ENCODE results near the gene CCL19. TPM values are rescaled to one million over a fixed set of nuclear protein-coding genes. Genes with fewer than 3 reads are reported as not detected.

The CCL19 gene
- total RNA-seq, result not detected in 2 replicates

DNA sequence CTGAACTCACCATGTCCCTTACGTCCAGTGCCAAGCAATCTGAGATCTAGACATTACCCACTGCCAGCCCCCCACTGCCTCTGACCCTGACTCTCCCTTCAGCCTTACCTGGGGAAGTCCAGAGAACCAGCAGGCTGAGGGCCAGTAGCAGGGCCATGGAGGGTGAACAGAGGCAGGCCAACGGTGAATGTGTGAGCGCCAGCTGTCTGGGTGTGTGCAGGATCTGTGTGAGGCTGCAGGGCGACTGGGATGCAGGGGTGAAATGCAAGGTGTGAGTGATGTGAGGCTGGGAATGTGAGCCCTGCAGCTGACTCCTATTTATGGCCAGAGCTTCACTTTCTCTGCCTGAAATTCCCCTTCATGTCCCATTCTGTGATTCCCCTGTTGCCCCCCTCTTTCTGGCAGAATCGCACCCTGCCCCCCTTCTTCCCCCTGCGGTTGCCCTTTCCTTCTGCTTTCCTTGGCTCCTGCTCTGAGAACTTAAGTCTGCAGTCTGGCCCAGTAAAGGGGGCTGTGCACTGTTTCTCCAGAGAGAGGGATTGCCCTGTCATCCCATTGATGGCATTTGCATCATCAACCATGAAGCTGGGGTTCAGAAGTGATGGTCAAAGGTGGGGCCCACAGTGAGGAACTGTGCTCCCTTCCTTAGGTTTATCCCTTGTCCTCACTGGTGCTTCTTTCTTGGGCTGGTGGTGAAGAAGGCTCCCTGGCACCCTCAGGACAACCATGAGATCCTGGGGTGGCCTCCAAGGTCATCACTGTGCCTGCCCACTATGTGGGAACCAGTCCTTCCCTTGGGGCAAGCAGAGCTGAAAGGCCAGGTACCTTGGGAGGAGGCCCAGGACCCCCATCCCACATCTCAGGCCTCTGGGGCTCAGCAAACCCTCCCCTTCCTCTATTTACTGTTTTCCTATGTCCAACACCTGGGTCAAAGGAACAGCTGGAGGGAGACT lies at the start of gene CCL19:
Gene CCL19 (minus strand): TSS at position 294 of the 953 bp plus-strand sequence. CDS start 137 bp downstream, at position 157.

DNA sequence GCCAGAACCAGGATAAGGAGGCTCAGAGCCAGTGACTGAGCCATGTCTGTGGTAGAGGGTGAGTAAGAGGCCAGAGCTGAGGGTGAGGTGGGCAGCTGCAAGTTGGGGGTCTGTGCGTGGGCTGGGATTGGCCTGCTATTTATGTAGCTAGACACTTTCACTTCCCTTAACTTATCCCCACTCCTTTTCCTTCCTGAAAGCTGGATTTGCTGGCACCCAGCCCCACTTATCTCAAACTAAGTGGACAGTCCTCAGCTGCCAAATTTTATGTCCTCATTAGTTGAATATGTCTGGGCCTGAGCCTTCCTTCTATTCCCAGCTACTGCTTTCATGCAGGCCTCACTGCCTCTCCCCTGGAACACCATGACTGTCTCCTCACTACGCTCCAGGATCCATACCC lies 18.9 kb upstream of the CCL19 start, which contains the start of gene CCL21:
Gene CCL21 (minus strand): TSS at position 114 of the 400 bp plus-strand sequence. CDS start 70 bp downstream, at position 44.

DNA sequence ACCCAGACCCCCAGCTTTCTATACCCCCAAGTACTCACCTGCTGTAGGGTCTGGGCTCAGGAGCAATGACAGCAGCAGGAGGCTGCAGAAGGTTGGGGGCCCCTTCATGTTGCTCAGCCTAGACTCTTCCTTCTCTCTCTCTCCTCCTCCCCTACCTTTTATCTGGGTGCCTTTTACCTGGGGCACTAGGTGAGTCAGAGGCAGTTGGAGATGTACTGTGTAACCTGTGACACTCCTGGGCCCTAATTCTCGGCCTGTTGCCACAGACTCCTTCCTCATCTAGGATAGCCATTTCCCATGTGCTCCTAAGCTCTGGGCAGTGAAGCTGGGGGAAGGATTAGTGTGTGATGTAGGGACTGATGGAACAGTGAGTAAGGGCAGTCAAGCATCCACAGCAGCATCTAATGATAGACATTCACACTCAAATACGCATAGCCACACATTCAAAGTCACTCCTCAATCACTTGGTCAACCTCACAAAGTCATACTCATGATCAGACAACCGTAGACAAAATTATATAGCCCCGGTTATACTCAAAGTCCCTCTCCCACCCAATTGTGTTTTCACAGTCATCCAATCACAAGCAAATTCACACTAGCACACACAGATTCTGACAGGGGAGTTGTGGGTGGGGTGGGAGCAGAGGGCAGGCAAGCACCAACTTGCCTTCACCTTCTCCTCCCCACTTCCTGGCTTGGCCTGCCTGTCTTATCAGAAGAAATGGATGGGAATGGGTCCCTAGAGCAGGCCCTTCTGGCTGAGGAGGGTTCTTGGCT lies 28.4 kb downstream of the CCL19 start, which contains the start of gene CCL27:
Gene CCL27 (minus strand): TSS at position 132 of the 777 bp plus-strand sequence. CDS start 24 bp downstream, at position 108.

DNA sequence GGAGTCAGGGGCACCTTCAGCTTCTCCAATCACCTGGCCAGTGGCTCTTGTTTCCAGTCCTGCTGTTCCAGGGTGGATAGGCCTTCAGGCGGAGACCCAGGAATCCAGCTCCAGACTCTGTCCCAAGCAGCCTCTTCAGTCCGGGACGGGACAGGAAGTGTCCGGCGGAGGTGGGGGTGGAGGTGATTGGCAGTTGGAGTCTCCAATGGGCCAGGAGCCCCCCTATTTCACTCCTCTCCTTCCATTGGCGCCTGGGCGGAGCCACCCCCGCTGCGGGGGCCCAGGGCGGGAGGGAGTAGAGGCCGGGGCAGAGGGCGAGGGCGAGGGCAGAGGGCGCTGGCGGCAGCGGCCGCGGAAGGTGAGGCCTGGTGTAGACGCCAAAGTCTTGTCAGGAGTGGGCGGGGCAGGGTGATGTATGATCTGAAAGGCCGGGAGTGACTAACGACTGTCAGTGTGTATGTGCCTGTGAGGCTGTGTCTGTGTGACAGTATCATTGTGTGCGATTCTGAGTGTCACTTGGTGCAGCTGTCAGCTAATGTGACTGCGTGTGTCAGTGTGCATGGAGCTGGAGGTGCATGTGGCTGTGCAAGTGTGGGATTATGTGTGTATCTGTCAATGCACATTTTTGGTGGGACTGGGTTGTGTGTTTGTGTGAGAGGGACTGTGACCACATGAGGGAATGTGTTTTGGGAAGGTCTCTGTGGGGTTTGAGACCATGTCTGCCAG lies 39.0 kb downstream of the CCL19 start, which contains the start of gene IL11RA:
Gene IL11RA (plus strand): TSS at position 310 of the 726 bp plus-strand sequence. CDS start 3,033 bp downstream, outside the sequence.

DNA sequence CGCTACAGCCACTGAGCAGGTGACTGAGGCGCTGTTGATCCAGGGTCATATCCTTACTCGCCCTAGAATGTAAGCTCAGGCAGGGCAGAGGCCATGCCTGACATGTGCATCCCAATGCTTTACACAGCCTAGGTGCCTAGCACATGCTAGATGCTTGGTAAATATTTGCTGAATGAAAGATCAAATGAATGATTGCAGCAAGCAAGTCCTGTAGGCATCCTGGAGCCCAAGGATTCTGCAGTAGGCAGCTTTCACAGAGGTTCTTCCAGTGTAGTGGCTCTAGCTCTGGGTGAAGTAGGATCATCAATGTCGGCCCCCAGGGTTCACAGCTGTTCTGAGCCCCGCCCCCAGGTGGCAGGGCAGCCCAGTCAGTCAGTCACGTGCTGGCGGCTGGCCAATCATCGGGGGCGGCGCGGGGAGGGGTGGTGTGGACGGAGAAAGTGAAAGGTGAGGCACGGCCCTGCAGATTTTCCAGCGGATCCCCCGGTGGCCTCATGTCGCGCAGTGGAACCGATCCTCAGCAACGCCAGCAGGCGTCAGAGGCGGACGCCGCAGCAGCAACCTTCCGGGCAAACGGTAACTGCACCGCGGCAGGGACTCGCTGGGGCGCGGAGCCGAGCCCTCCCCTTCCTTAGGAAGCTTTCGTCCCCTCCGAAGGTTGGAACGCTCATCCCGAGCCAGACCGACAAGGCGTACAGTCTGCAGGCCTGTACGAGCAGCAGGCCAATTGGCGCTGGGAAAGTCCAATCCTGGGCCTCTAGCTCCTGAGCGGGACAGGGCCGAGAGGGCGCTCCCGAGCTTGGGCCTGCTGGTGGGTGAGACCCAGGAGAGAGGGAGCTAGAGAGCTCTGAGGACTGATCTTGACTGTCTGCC lies 44.6 kb downstream of the CCL19 start, which contains the start of gene GALT:
Gene GALT (plus strand): TSS at position 465 of the 873 bp plus-strand sequence. CDS start 30 bp downstream, at position 495.

Other genes with a start within 250 kb of the CCL19 start
- gene FAM219A, start 232.7 kb downstream of the CCL19 start, total RNA-seq, result 6.6 and 8.5 TPM in 2 replicates
- 0.11 and 0.12 TPM in 2 replicates for gene DNAI1, start 232.5 kb downstream of the CCL19 start, total RNA-seq
- gene ENHO, start 168.3 kb downstream of the CCL19 start, total RNA-seq, result not detected in 2 replicates
- not detected in 2 replicates for gene CNTFR, start 101.6 kb downstream of the CCL19 start, total RNA-seq
- gene RPP25L, start 79.2 kb downstream of the CCL19 start, total RNA-seq, result 28.7 and 30.6 TPM in 2 replicates
- gene DCTN3, start 70.8 kb downstream of the CCL19 start, total RNA-seq, result 98.2 and 136 TPM in 2 replicates
- gene ARID3C, start 62.2 kb downstream of the CCL19 start, total RNA-seq, result 0.12 and 0.22 TPM in 2 replicates
- gene SIGMAR1, start 53.5 kb downstream of the CCL19 start, total RNA-seq, result 87.6 and 95.2 TPM in 2 replicates
- gene GALT, start 44.6 kb downstream of the CCL19 start, total RNA-seq, result 21.8 and 28.1 TPM in 2 replicates
- 5.8 and 8.0 TPM in 2 replicates for gene IL11RA, start 39.1 kb downstream of the CCL19 start, total RNA-seq
- gene CCL27, start 28.6 kb downstream of the CCL19 start, total RNA-seq, result 0.11 TPM in 1 of 2 replicates, not detected in the other
- gene CCL21, start 18.9 kb upstream of the CCL19 start, total RNA-seq, result not detected in 2 replicates

Measured in uterine smooth muscle cell (primary cell).